OCI-LY3 (cell line): Measurements from ENCODE around the gene RNF4.
"Not testable (repeated sequence)": the region's sequence is repeated elsewhere in the genome, so short reads cannot be mapped to it uniquely, and the experiment has no call there.

Experiments used
- H2AFZ ChIP-seq: fragments of 200-600, 300-600 bp; shearing (Covaris generic); 2 replicates; pipeline ENCODE4 v1.6.0; 2014; ENCODE audit warnings: antibody characterized with exemption, low read depth, low read length
- H3K27ac ChIP-seq: fragments of 200-600, 300-600 bp; sonication (generic); 2 replicates; pipeline ENCODE4 v1.5.1; 2014; ENCODE audit warnings: mild to moderate bottlenecking, low read length, moderate library complexity, mixed read lengths
- H3K27me3 ChIP-seq: fragments of 200-600, 300-600 bp; sonication (generic); 2 replicates; pipeline ENCODE4 v1.6.1; 2014; ENCODE audit warnings: low read depth, low read length, mixed read lengths
- H3K36me3 ChIP-seq: fragments of 200-600, 300-600 bp; sonication (generic); replicated peaks from 2 replicates; pipeline ENCODE3; 2014; ENCODE audit warnings: low read depth, low read length, mixed read lengths
- H3K4me1 ChIP-seq: fragments of 300-600, 200-600 bp; sonication (generic); 2 replicates; pipeline ENCODE4 v1.6.1; 2014; ENCODE audit warnings: low read length, mixed read lengths
- H3K4me2 ChIP-seq: fragments of 200-600, 300-600 bp; sonication (generic); 2 replicates; pipeline ENCODE4 v1.6.1; 2014; ENCODE audit warnings: low read length, mixed read lengths
- H3K4me3 ChIP-seq: fragments of 300-600, 200-600 bp; sonication (generic); 2 replicates; pipeline ENCODE4 v1.5.1; 2014; ENCODE audit warnings: antibody characterized with exemption, mild to moderate bottlenecking, low read length, moderate library complexity
- H3K79me2 ChIP-seq: fragments of 300-600, 200-600 bp; shearing (Covaris generic); 2 replicates; pipeline ENCODE4 v1.6.1; 2014; ENCODE audit warnings: mild to moderate bottlenecking, low read length, mixed read lengths
- H3K9ac ChIP-seq: fragments of 300-600, 200-600 bp; shearing (Covaris generic); 2 replicates; pipeline ENCODE4 v1.6.0; 2014; ENCODE audit warnings: mild to moderate bottlenecking, low read length, moderate library complexity
- H3K9me3 ChIP-seq: fragments of 200-600, 300-600 bp; shearing (Covaris generic); 2 replicates; pipeline ENCODE4 v1.6.1; 2014; ENCODE audit warnings: low read length, mixed read lengths; ENCODE audit not compliant: insufficient read depth
- H4K20me1 ChIP-seq: fragments of 200-600, 300-600 bp; sonication (generic); 2 replicates; pipeline ENCODE4 v1.6.1; 2016; ENCODE audit warnings: low read length, mixed read lengths; ENCODE audit not compliant: insufficient read depth
- CTCF ChIP-seq: fragments of 200-600, 300-600 bp; sonication (generic); IDR thresholded peaks from 2 replicates; pipeline ENCODE4 v1.5.1; 2014; ENCODE audit warnings: antibody characterized with exemption, low read length, low read depth
- EZH2phosphoT487 ChIP-seq: fragments of 200-600 bp; shearing (Covaris generic); IDR thresholded peaks from 2 replicates; pipeline ENCODE4 v1.6.1; 2018; ENCODE audit warnings: antibody characterized with exemption, mixed run types, low read depth

The RNF4 gene

GRCh38 chr4:2512396-2513135 is 43.7 kb downstream of the RNF4 start:
- H3K4me3 ChIP-seq = no peak overlapping the region
- H3K27ac ChIP-seq = no peak overlapping the region
- peaks cover 19% of the 10 kb centered on the region for H4K20me1 ChIP-seq
- H3K4me1 ChIP-seq = no peaks in the 10 kb centered on the region
- H2AFZ ChIP-seq = no peak overlapping the region
- H3K4me2 ChIP-seq = no peak overlapping the region
- H3K9ac ChIP-seq = no peak overlapping the region
- no peaks in the 10 kb centered on the region for H3K9me3 ChIP-seq
- TF ChIP-seq EZH2phosphoT487 (no peak), CTCF (no peak)
- peaks cover 24% of the 10 kb centered on the region for H3K79me2 ChIP-seq
- peaks cover 35% of the 10 kb centered on the region for H3K36me3 ChIP-seq
- H3K27me3 ChIP-seq = no peaks in the 10 kb centered on the region

DNA sequence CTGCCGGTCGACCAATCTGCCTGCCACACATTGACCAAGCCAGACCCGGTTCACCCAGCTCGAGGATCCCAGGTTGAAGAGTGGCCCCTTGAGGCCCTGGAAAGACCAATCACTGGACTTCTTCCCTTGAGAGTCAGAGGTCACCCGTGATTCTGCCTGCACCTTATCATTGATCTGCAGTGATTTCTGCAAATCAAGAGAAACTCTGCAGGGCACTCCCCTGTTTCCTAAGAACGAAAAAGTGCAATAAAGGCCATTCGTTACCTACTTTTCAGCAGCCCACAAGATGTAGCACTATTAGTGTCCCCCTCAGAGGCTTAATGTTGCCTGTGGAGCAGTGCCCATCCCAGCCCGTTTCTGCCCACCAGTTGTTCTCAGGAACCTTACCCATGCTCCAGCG is 45.3 kb downstream of the RNF4 start:
- not testable (repeated sequence) for H3K27ac ChIP-seq, H3K4me2 ChIP-seq, H3K4me1 ChIP-seq, H2AFZ ChIP-seq, H3K27me3 ChIP-seq, H3K4me3 ChIP-seq, H3K9me3 ChIP-seq, H3K9ac ChIP-seq
- Histone ChIP-seq H4K20me1 (peaks cover 16% of the 10 kb centered on the region), H3K36me3 (peaks cover 30% of the 10 kb centered on the region), H3K79me2 (peaks cover 15% of the 10 kb centered on the region; the same call in 1 of the 2 replicates)

GRCh38 chr4:2514944-2515343 is 46.0 kb downstream of the RNF4 start:
- H3K4me2 ChIP-seq, H3K4me1 ChIP-seq, H3K9me3 ChIP-seq, H3K27ac ChIP-seq, H3K9ac ChIP-seq, H3K79me2 ChIP-seq, H3K27me3 ChIP-seq, H3K4me3 ChIP-seq, H2AFZ ChIP-seq: not testable (repeated sequence)
- peaks cover 11% of the 10 kb centered on the region for H4K20me1 ChIP-seq
- H3K36me3 ChIP-seq = peaks cover 23% of the 10 kb centered on the region

- no peak overlapping the region for H3K4me2 ChIP-seq
- TF ChIP-seq CTCF (no peak), EZH2phosphoT487 (no peak)
- peaks cover 21% of the 10 kb centered on the region for H3K36me3 ChIP-seq
- no peaks in the 10 kb centered on the region for H3K27me3 ChIP-seq
- H3K9me3 ChIP-seq = no peaks in the 10 kb centered on the region
- no peak overlapping the region for H3K27ac ChIP-seq
- peaks cover under 1% of the 10 kb centered on the region for H4K20me1 ChIP-seq
- H3K4me3 ChIP-seq = no peak overlapping the region
- no peak overlapping the region for H3K9ac ChIP-seq
- no peak overlapping the region for H2AFZ ChIP-seq
- H3K79me2 ChIP-seq = no peaks in the 10 kb centered on the region
- no peaks in the 10 kb centered on the region for H3K4me1 ChIP-seq
Measured at GRCh38 chr4:2515830-2516550, 47.1 kb downstream of the RNF4 start.

- Histone ChIP-seq H3K4me3 (no peak overlapping the region), H2AFZ (no peak overlapping the region), H3K4me2 (no peak overlapping the region), H3K27me3 (no peaks in the 10 kb centered on the region), H3K9ac (no peak overlapping the region), H3K9me3 (no peaks in the 10 kb centered on the region), H3K4me1 (no peaks in the 10 kb centered on the region), H3K79me2 (no peaks in the 10 kb centered on the region), H4K20me1 (no peaks in the 10 kb centered on the region; the same call in 1 of the 2 replicates), H3K27ac (no peak overlapping the region), H3K36me3 (peaks cover 20% of the 10 kb centered on the region)
- no peak for TF ChIP-seq CTCF
- no peak for TF ChIP-seq EZH2phosphoT487
Measured at GRCh38 chr4:2516635-2517034, 47.7 kb downstream of the RNF4 start.
